HFF-Myc (cell line): ENCODE measurements around the gene NACC1.

Experiments used
- DNase-seq: peaks from one replicate; pipeline ENCODE4 v3.0.0-alpha.2; 2011; ENCODE audit warnings: low read depth; ENCODE audit errors: extremely low read depth
- H3K4me3 ChIP-seq: replicated peaks from 2 replicates; pipeline ENCODE4 v1.5.1; 2011; ENCODE audit warnings: low read depth, mild to moderate bottlenecking, control low read depth, low read length
- CTCF ChIP-seq: IDR thresholded peaks from 2 replicates; pipeline ENCODE4 v1.5.1; 2012; ENCODE audit warnings: mild to moderate bottlenecking, low read depth, low read length, control low read depth; ENCODE audit errors: missing control alignments

NACC1 gene

GRCh38 chr19:13121551-13122274 lies 3.6 kb downstream of the NACC1 start:
- no peak for DNase-seq
- H3K4me3 ChIP-seq, result no peak overlapping the region
- TF ChIP-seq CTCF, result no peak

GRCh38 chr19:13122275-13122878 lies 4.3 kb downstream of the NACC1 start:
- no peak for TF ChIP-seq CTCF

GRCh38 chr19:13122980-13123957 lies 5.2 kb downstream of the NACC1 start:
- no peak for TF ChIP-seq CTCF
- H3K4me3 ChIP-seq, result no peak overlapping the region

More at GRCh38 chr19:13122275-13122878, 4.3 kb downstream of the NACC1 start:
- DNase-seq, result no peak
- H3K4me3 ChIP-seq, result no peak overlapping the region

GRCh38 chr19:13127051-13127450 lies 9.0 kb downstream of the NACC1 start:
- TF ChIP-seq CTCF, result no peak
- no peak overlapping the region for H3K4me3 ChIP-seq
- no peak for DNase-seq

More at GRCh38 chr19:13122980-13123957, 5.2 kb downstream of the NACC1 start:
- no peak for DNase-seq

GRCh38 chr19:13127811-13128575 lies 9.9 kb downstream of the NACC1 start:
- no peak for TF ChIP-seq CTCF
- no peak for DNase-seq
- H3K4me3 ChIP-seq, result no peak overlapping the region

GRCh38 chr19:13128583-13128982 lies 10.5 kb downstream of the NACC1 start:
- no peak for DNase-seq
- no peak for TF ChIP-seq CTCF
- H3K4me3 ChIP-seq, result no peak overlapping the region
